Measurements from ENCODE around the gene TXK. TPM values are rescaled to one million over a fixed set of nuclear protein-coding genes. Genes with fewer than 3 reads are reported as not detected.

The TXK gene
- total and polyA plus RNA-seq, 8 donors: 0.15 to 8.3 (median 1.2) TPM; not detected in 1

GRCh38 chr4:48032721-48033120 lies 101.3 kb downstream of the TXK start:
- TF ChIP-seq POLR2A (IDR thresholded peaks at IDR 0.05) (no peak), EP300 (IDR thresholded peaks at IDR 0.05) (no peak), CTCF (IDR thresholded peaks at IDR 0.05) (no peak), POLR2AphosphoS5 (IDR thresholded peaks at IDR 0.05) (no peak)
- Histone ChIP-seq H3K27ac (peak overlapping the region in 2 of 5 donors; percentile 25 to 53), H3K9me3 (no peaks in the 10 kb centered on the region), H3K27me3 (no peaks in the 10 kb centered on the region), H3K4me1 (peaks cover 8 to 21% (median 17%) of the 10 kb centered on the region in 4 donors), H3K4me3 (no peak overlapping the region), H3K36me3 (no peaks in the 10 kb centered on the region)
- no peak for DNase-seq
- intact Hi-C loops (cut with DNase I; ENCODE audit: low total_unique reads): no loop called here

GRCh38 chr4:48031802-48032525 lies 102.1 kb downstream of the TXK start:
- Histone ChIP-seq H3K36me3 (no peaks in the 10 kb centered on the region), H3K4me1 (peaks cover 8 to 21% (median 17%) of the 10 kb centered on the region in 4 donors), H3K27ac (peak overlapping the region in 3 of 5 donors; percentile 48 to 65 (median 53)), H3K9me3 (no peaks in the 10 kb centered on the region), H3K27me3 (no peaks in the 10 kb centered on the region), H3K4me3 (no peak overlapping the region)
- DNase-seq: peak; percentile 53 to 56
- intact Hi-C loops (cut with DNase I; ENCODE audit: low total_unique reads): no loop called here
- 38 to 49% (median 41%) methylated on average over 12 of the region's 12 CpGs for WGBS, 5 donors
- TF ChIP-seq EP300 (IDR thresholded peaks at IDR 0.05) (no peak), POLR2AphosphoS5 (IDR thresholded peaks at IDR 0.05) (no peak), CTCF (IDR thresholded peaks at IDR 0.05) (no peak), POLR2A (IDR thresholded peaks at IDR 0.05) (no peak)

- H3K4me1 ChIP-seq: peaks cover 8 to 21% (median 17%) of the 10 kb centered on the region in 4 donors
- H3K36me3 ChIP-seq: peaks cover 0 to 4% (median 0%) of the 10 kb centered on the region in 4 donors
- TF ChIP-seq POLR2AphosphoS5 (IDR thresholded peaks at IDR 0.05) (no peak), POLR2A (IDR thresholded peaks at IDR 0.05) (no peak), EP300 (IDR thresholded peaks at IDR 0.05) (no peak), CTCF (IDR thresholded peaks at IDR 0.05) (no peak)
- H3K27me3 ChIP-seq: no peaks in the 10 kb centered on the region
- intact Hi-C loops (cut with DNase I; ENCODE audit: low total_unique reads): no loop called here
- 61 to 72% (median 64%) methylated on average over 3 of the region's 3 CpGs for WGBS, 5 donors
- H3K9me3 ChIP-seq: no peaks in the 10 kb centered on the region
- H3K27ac ChIP-seq: no peak overlapping the region
- DNase-seq: no peak
- no peak overlapping the region for H3K4me3 ChIP-seq
Observed at GRCh38 chr4:48030470-48030869, 103.6 kb downstream of the TXK start.

- no peak overlapping the region for H3K4me3 ChIP-seq
- WGBS, 5 donors: 47 to 79% (median 65%) methylated on average over 2 of the region's 2 CpGs
- DNase-seq: no peak
- H3K36me3 ChIP-seq: peaks cover 0 to 12% (median 2%) of the 10 kb centered on the region in 4 donors
- no peaks in the 10 kb centered on the region for H3K9me3 ChIP-seq
- TF ChIP-seq EP300 (IDR thresholded peaks at IDR 0.05): no peak
- TF ChIP-seq POLR2AphosphoS5 (IDR thresholded peaks at IDR 0.05): no peak
- no peak for TF ChIP-seq POLR2A (IDR thresholded peaks at IDR 0.05)
- TF ChIP-seq CTCF (IDR thresholded peaks at IDR 0.05): no peak
- H3K4me1 ChIP-seq: peaks cover 8 to 21% (median 17%) of the 10 kb centered on the region in 4 donors
- H3K27me3 ChIP-seq: no peaks in the 10 kb centered on the region
- H3K27ac ChIP-seq: no peak overlapping the region
- intact Hi-C loops (cut with DNase I; ENCODE audit: low total_unique reads): no loop called here
Observed at GRCh38 chr4:48028696-48029095, 105.4 kb downstream of the TXK start.
